ENCODE measurements around the gene PIK3R2.

GRCh38 chr19:18161636-18162002, 8.7 kb downstream of the PIK3R2 start:
- TF ChIP-seq, protein P1, sequence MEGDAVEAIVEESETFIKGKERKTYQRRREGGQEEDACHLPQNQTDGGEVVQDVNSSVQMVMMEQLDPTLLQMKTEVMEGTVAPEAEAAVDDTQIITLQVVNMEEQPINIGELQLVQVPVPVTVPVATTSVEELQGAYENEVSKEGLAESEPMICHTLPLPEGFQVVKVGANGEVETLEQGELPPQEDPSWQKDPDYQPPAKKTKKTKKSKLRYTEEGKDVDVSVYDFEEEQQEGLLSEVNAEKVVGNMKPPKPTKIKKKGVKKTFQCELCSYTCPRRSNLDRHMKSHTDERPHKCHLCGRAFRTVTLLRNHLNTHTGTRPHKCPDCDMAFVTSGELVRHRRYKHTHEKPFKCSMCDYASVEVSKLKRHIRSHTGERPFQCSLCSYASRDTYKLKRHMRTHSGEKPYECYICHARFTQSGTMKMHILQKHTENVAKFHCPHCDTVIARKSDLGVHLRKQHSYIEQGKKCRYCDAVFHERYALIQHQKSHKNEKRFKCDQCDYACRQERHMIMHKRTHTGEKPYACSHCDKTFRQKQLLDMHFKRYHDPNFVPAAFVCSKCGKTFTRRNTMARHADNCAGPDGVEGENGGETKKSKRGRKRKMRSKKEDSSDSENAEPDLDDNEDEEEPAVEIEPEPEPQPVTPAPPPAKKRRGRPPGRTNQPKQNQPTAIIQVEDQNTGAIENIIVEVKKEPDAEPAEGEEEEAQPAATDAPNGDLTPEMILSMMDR (IDR thresholded peaks at IDR 0.05): peak in 1 of 5 experiments; percentile 4
- no peak for TF ChIP-seq POLR2A (IDR thresholded peaks at IDR 0.05)
